ENCODE measurements around the gene VPS13A. TPM values are rescaled to one million over a fixed set of nuclear protein-coding genes. Genes with fewer than 3 reads are reported as not detected.

VPS13A gene
- total and polyA plus RNA-seq, 2 of the 13 experiments (the other 11 are each of a cell fraction or from before 2014, with no cell fraction given), result 20.4 to 20.7 TPM

GRCh38 chr9:77257275-77257674 lies 79.9 kb downstream of the VPS13A start:
- ChIA-PET POLR2A (no interaction called here), CTCF (ENCODE audit: low intra/inter-chr PET ratio, low total read pairs) (no interaction called here)
- no TSS peak for BruUV-seq (replicated peaks)
- no peak for ATAC-seq
- Histone ChIP-seq H3K9ac (ENCODE audit: insufficient read depth, low read depth, low read length) (no peak overlapping the region), H3K4me2 (ENCODE audit: low read depth, low read length) (no peak overlapping the region), H2AFZ (ENCODE audit: low read length) (no peak overlapping the region), H3K27me3 (ENCODE audit: control insufficient read depth in 1 of 2, insufficient read depth in 2 of 2, low read length in 2 of 2) (no peaks in the 10 kb centered on the region), H3K27ac (ENCODE audit: extremely low read length, insufficient read depth, low read length) (no peak overlapping the region), H3K4me3 (replicated peaks in 1 of 3; ENCODE audit: insufficient read depth in 1 of 3, low read depth in 2 of 3, low read length in 3 of 3) (no peak overlapping the region), H3K9me3 (ENCODE audit: low read length) (no peaks in the 10 kb centered on the region), H4K20me1 (ENCODE audit: insufficient read depth, low read length) (no peaks in the 10 kb centered on the region), H3K79me2 (ENCODE audit: insufficient read depth, low read length) (no peaks in the 10 kb centered on the region), H3K4me1 (ENCODE audit: insufficient read depth, low read length) (no peaks in the 10 kb centered on the region), H3K36me3 (replicated peaks in 1 of 2; ENCODE audit: control insufficient read depth in 1 of 2, insufficient read depth in 2 of 2, low read length in 2 of 2) (peaks cover 1 to 10% of the 10 kb centered on the region in 2 experiments; a peak in 1 of 5 replicates)
- no peak for DNase-seq (ENCODE audit: low spot score)
- intact Hi-C loops (cut with micrococcal nuclease; ENCODE audit: unreplicated experiment), result no loop called here
- no peak for FAIRE-seq
- in situ Hi-C loops (cut with HindIII; ENCODE audit: extremely low pct_ligation_motif_present, low pct_unique_long_range_greater_than_20kb), result no loop called here
- TF ChIP-seq RAD51 (IDR thresholded peaks at IDR 0.05; ENCODE audit: borderline replicate concordance), result no peak
- TF ChIP-seq ZNF121 (CRISPR knock-in tag; IDR thresholded peaks at IDR 0.05), result peak; percentile 37; the same call in 1 of the 2 replicates
- WGBS (ENCODE audit: low lambda C conversion rate), result 92% methylated on average over 2 of the region's 2 CpGs

- Histone ChIP-seq H4K20me1 (ENCODE audit: insufficient read depth, low read length) (no peaks in the 10 kb centered on the region), H3K4me3 (replicated peaks in 1 of 3; ENCODE audit: insufficient read depth in 1 of 3, low read depth in 2 of 3, low read length in 3 of 3) (no peak overlapping the region), H3K27ac (ENCODE audit: extremely low read length, insufficient read depth, low read length) (no peak overlapping the region), H3K36me3 (replicated peaks in 1 of 2; ENCODE audit: control insufficient read depth in 1 of 2, insufficient read depth in 2 of 2, low read length in 2 of 2) (peaks cover under 1 to 1% of the 10 kb centered on the region in 2 experiments; a peak in 1 of 5 replicates), H2AFZ (ENCODE audit: low read length) (no peak overlapping the region), H3K4me2 (ENCODE audit: low read depth, low read length) (no peak overlapping the region), H3K9ac (ENCODE audit: insufficient read depth, low read depth, low read length) (no peak overlapping the region), H3K9me3 (ENCODE audit: low read length) (no peaks in the 10 kb centered on the region), H3K4me1 (ENCODE audit: insufficient read depth, low read length) (no peaks in the 10 kb centered on the region), H3K79me2 (ENCODE audit: insufficient read depth, low read length) (no peaks in the 10 kb centered on the region), H3K27me3 (ENCODE audit: control insufficient read depth in 1 of 2, insufficient read depth in 2 of 2, low read length in 2 of 2) (no peaks in the 10 kb centered on the region)
- TF ChIP-seq ZNF513 (CRISPR knock-in tag; conservative IDR thresholded peaks at IDR 0.05) (no peak), ZNF639 (CRISPR knock-in tag; conservative IDR thresholded peaks at IDR 0.05) (no peak), ZNF530 (CRISPR knock-in tag; IDR thresholded peaks at IDR 0.05; ENCODE audit: low read depth) (no peak)
- WGBS (ENCODE audit: low lambda C conversion rate), result 96% methylated on average over 8 of the region's 8 CpGs
- intact Hi-C loops (cut with micrococcal nuclease; ENCODE audit: unreplicated experiment), result no loop called here
- ChIA-PET POLR2A (no interaction called here), CTCF (ENCODE audit: low intra/inter-chr PET ratio, low total read pairs) (no interaction called here)
- FAIRE-seq (no peak), ATAC-seq (no peak), DNase-seq (ENCODE audit: low spot score) (no peak)
- BruUV-seq (replicated peaks), result no TSS peak
- in situ Hi-C loops (cut with HindIII; ENCODE audit: extremely low pct_ligation_motif_present, low pct_unique_long_range_greater_than_20kb), result no loop called here
Measured at GRCh38 chr9:77261605-77262004, 84.3 kb downstream of the VPS13A start.

Data from HepG2 (cell line).